GM18858 (cell line): ENCODE measurements around the gene UBE3B.

Experiments used
- ATAC-seq: cut with Tn5 transposase; IDR thresholded peaks from one replicate; pipeline ENCODE4 v1.9.1; 2021; ENCODE audit not compliant: unreplicated experiment

The UBE3B gene

DNA sequence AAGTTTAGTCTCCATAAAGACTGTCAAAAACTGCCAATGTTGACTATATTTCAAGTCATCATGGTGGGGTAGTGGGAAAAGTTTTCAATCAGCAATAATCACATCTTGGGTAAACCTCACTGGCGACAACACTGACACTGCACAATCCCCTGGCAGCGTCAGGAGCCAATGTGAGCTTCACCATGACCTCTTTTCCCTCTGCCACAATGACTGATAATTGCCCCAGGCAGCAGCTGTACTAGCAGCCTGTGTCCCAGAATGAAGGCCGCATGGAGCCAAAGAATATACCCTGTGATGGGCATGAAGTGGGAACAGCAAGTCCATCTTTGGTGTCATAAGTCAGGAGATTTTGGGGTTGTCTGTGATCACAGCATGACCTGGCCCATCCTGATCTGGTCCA, 90.5 kb downstream of the UBE3B start:
- ATAC-seq, result no peak

DNA sequence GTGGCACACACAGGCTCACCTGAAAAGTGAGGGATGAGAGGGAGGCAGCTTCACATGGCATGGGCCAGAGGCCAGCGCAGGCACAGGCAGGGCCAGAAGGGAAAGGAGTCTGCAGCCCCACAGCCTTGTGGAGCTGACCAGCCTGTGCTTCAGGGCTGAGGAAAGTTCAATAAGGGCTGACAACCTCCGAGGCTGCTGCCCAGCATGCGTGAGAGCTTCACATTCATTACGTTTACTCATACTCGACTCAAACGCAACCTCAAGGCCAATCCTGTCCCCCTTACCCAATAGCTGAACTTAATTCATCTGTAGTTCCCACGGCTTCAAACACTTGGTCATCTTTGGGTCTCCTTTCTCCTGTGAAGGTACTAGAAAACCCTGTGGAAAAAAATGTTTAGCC, 91.1 kb downstream of the UBE3B start:
- no peak for ATAC-seq

DNA sequence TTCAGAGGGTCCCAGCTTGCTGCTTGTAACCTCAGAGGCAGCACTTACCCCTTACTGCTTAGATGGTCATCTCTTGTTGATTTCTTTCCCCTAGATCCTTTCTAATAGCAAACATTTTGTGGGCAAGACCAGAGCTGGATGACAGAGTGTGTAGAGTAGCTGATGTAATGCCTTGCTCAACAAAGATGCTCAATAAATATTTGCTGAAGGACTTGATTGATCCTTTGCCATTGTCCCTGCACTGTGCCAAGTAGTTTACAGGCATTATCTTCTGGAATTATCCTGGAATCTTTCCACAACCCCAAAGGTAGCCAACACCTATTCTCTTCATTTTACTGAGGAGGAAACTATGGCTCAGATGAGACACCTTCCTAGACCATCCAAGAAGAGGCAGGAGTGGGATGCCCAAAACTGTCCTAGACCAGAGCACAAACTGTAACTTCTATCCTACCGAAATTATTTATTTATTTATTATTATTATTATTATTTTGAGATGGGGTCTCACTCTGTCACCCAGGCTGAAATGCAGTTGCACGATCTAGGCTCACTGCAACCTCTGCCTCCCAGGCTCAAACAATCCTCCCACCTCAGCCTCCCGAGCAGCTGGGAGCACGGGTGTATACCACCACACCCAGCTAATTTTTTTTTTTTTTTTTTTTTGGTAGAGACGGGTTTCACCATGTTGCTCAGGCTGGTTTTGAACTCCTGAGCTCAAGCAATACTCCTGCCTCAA, 94.5 kb downstream of the UBE3B start:
- ATAC-seq, result no peak

DNA sequence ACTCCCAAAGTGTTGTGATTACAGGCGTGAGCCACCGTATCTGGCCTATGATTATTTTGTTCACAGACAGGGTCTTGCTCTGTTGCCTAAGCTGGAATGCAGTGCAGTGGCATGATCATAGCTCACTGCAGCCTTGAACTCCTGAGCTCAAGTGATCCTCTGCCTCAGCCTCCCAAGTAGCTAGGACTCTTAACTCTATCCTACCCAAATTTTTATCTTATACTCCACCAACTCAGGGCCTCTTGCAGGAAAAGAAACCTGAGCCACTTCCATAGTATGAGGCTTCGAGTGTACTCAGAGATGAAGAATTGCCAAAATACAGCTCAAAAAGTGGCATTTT, 95.0 kb downstream of the UBE3B start:
- no peak for ATAC-seq

DNA sequence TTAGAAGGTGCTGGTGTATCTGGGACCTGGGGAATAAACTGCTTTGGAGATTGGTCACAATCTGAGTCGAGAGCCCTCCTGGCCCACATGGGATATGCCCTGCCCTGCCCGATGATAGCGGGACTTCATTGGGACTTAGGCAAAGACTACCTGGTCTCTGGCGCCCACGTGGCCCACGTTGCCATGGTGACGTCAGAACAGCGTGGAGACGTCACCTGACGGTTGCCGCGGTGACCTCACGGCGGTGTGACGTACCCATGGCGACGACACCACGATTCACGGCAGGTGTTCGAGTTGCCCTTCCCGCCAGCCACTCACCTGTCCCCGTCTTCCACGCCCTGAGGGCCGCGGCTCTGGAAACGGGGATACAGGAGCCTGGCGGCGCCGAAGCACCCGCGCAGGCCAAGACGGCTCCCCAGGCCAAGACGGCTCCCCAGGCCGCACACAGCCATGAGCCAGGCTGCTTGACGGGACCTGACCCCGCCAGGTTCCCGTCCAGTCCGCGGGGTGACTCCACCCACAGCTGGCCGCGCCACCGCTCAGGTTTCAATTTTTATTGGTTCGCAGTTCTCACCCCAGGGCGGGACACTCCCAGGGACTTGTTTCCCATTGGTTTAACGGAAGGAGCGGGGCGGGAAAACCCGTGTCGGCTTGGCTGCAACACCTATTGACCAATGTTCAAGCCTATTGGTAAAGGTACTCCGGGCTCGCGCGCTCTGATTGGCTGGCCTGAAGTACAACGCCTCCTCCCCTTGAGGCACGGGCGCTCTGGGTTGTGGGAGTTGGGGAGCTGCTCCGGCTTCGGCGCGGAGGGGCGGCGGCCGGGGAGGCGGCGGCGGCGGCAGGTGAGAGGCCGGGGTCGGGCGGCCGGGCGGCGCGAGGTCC, 95.8 kb downstream of the UBE3B start, which contains the start of the genes MMAB and MVK:
TSS of gene MMAB (minus strand) at position 476 of the 885 bp plus-strand sequence. CDS start at position 452, 24 bp downstream.
TSS of gene MVK (plus strand) at position 766 of the 885 bp plus-strand sequence. CDS start 1,029 bp downstream, outside the sequence.
- peak; percentile 94 for ATAC-seq

DNA sequence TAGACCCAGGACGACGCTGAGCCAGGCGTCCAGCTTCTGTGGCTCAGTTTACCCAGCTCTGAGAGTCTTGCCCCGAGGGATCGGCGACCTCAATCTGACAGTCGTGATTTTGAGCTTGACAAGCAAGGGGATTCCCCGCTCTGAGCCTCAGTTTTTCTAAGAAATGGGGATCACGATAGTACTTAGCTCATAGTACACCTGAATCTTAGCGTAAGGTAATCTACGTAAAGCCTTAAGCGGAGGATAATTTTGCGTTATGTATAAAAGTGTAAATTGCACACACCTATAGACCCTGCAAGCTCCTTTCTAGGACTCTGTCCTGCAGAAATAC, 96.4 kb downstream of the UBE3B start:
- ATAC-seq, result no peak

DNA sequence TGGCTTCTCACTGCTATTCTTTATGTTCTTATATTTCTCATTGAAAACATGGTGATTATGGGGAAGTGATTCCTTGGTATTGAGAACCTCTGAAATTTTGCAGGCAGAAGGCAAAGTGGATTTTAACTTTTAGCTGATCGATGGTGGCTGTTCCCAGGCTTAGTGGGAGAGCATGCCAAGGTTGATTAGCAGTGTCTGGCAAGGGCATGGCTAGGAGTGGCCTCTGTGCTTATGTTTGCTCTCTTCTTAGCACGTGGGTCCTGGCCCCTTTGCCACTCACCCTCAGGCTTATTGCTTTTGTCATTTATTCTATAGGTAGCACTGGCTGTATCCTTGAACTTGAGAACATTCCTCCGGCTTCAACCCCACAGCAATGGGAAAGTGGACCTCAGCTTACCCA, 98.2 kb downstream of the UBE3B start:
- ATAC-seq, result no peak

DNA sequence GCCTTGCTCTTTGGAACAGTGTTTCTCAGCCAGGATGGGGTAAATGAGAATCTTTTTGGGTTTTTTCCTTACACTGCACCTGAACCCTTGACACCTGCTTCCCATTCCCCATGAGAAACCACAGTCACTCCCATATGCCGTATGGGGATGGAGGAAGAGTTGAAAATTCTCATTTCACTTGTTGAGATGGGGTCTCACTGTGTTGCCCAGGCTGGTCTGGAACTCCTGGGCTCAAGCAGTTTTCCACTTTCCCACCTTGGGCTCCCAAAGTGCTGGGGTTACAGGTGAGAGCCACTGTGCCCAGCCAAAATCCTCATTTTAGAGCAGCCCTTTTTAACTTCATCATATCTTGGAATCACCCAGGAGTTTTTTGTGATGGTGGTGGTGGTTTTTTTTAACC, 99.9 kb downstream of the UBE3B start:
- no peak for ATAC-seq

DNA sequence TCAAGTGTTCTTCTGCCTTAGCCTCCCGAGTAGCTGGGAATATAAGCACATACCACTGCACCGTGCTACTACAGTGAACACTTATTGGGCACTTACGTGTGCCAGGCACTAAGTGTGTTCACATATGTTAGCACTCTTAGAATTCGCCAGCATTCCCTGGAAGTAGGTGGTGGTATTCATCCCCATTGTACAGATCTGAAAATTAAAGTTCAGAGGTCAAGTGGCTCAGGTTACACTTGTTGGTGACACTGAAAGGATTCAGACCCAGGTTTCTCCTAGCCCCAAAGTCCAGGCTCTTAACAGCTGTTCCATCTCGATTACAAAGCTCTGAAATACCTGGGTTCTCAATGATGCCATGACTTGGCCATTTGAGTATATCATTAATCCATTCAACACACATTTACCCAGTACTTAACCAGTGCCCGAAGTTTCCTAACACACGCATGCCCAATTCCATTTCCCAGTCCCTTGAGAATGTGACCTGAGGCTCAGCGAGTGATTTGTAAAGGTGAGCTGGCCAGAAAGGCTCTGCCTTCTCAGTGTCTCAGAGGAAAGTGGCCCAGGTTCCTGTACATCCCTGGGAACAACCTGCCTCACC, 101.0 kb downstream of the UBE3B start:
- no peak for ATAC-seq

DNA sequence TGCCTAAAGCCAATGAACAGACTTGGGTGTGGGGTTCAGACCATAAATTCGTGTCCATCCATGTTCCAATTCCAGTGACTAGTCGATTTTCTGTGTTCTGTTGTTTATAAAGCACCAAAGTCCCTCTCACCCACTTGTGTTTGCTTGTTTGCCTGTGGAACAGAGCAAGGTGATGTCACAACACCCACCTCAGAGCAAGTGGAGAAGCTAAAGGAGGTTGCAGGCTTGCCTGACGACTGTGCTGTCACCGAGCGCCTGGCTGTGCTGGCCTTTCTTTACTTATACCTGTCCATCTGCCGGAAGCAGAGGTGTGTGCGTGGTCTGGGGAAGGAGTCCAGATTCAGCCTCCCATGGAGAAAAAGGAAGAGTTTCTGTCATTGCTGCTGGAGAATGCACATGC, 102.2 kb downstream of the UBE3B start:
- ATAC-seq, result no peak

DNA sequence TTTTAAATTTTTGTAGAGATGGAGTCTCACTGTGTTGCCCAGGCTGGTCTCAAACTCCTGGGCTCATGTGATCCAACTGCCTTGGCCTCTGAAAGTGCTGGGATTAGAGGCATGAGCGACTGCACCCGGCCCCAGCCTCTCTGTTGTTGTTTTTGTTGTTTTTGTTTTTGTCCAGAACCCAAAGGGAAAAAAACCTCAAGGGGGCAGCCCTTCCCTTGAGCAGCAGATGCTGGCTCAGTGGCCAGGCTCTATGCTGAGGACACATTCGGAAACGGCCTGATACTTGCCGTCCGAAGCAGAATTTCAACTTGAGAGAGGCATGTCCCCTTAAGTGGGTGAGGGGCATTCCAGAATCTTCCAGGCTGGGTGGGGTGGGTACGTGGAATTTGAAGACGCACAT, 102.8 kb downstream of the UBE3B start:
- no peak for ATAC-seq

DNA sequence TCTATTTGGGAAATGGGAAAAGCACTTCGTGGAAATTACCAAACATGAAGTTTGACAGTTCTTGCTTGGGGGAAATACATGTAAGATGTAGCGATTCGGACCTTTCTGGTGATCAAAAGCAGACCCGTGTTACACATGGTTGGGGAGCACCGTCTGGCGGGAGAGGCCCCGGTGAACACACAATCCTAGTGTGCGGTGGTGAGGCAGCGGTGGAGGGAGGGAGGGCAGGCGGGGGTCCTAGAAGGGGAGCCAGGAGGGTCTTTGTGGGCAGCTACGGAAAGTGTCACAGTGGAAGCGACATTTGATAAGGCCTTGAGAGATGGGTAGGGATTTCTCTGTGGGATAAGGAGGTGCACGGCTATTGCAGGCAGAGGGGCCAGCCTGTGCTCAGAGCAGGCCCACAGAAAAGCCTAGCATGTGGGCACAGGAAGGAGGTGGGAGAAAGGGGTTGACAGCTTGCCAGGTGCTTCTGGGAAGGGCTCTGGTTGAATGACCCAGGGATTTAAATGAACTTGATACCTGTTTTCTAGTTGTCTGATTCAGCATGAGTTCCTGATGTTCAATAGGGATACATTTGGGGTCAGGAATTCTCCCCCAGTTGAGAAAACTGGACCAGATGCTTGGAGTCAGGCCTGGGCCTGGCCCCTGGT, 103.4 kb downstream of the UBE3B start:
- no peak for ATAC-seq

DNA sequence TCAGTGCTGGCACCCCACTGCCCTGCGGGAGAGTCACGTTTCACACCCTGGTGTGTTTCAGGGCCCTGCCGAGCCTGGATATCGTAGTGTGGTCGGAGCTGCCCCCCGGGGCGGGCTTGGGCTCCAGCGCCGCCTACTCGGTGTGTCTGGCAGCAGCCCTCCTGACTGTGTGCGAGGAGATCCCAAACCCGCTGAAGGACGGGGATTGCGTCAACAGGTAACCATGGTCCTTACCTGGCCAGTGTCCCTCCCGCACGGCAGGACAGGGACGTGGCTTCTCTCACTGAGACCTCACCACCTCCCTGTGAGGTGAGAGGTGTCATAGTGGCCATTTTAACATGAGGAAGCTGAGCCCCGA, 103.9 kb downstream of the UBE3B start:
- ATAC-seq, result no peak

DNA sequence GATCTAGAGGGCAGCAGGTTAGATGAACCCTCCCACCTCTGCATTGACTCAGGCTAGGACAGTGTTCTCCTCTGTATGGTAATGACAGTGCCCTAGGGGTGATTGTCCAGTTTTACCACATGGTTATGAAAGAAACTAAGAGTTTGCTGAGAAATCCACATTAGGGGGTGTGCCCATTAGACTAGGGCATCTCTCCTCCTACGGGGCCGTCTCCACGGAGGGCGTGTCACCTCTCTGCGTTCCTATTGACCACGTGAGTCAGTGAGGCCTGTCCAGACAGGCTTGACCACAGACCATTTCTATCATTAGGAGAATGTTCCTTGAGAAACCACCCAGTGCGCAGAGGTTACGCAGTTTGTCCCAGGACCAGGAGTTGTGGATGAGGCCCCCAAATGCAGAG, 104.4 kb downstream of the UBE3B start:
- no peak for ATAC-seq

DNA sequence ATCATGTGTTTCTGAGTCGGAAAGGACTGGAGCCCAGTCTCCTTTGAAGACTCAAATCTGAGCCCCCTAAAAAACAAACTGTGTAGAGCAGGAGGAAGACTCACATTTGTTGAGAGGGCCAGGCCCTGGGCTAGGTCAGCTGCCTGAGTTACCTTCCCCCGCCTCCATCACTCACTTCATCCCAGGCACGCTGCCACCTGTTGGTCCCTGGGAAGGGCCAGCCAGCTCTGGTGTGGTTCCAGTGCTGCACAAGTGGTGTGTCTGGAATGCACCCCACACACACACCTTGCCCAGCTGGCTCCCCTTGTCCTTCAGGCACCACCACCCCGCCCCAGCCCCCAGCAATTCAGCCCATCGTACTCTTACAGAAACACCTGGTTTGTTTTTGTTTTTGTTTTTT, 105.2 kb downstream of the UBE3B start:
- ATAC-seq, result no peak

DNA sequence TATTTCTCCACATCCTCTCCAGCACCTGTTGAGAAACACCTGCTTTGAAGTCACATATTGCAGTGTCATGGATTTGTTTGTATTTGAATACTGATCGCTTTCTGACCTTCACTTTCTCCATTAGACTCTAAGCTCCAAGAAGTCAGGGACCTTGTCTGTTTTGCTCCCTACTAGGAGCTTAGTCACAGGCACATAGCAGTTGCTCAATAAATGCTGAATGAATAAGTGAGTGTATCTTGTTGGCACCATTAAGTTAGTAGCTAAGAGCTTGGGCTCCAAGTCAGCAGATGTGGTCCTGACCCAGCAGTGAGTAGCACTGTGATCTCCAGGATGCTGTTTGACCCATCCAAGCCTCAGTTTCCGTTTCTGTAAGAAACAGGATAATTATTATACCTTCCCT, 106.3 kb downstream of the UBE3B start:
- no peak for ATAC-seq
